Smooth muscle cell (in vitro differentiated cells): ENCODE data around the gene FAIM2. TPM values are rescaled to one million over a fixed set of nuclear protein-coding genes. Genes with fewer than 3 reads are reported as not detected.

Experiments used
- DNase-seq: peaks from one replicate; lab custom pipeline; 2025; ENCODE audit not compliant: unreplicated experiment; lab: John Stamatoyannopoulos, UW
- H2AFZ ChIP-seq: fragments of 200-600 bp; sonication (generic); 2 replicates; pipeline ENCODE4 v1.6.0; 2016; ENCODE audit warnings: antibody characterized with exemption, low read depth, mild to moderate bottlenecking
- H3F3A ChIP-seq: fragments of 200-600 bp; sonication (generic); 2 replicates; pipeline ENCODE4 v1.6.0; 2017; ENCODE audit warnings: antibody characterized with exemption, low read depth
- H3K27ac ChIP-seq: fragments of 200-600 bp; sonication (generic); 2 replicates; pipeline ENCODE4 v1.5.1; 2016; ENCODE audit warnings: low read depth, mild to moderate bottlenecking
- H3K27me3 ChIP-seq: fragments of 200-600 bp; sonication (generic); 2 replicates; pipeline ENCODE4 v1.6.1; 2016; ENCODE audit warnings: low read depth, mild to moderate bottlenecking
- H3K36me3 ChIP-seq: fragments of 200-600 bp; sonication (generic); 2 replicates; pipeline ENCODE4 v1.5.1; 2016; ENCODE audit warnings: low read depth
- H3K4me1 ChIP-seq: fragments of 200-600 bp; sonication (generic); 2 replicates; pipeline ENCODE4 v1.5.1; 2016; ENCODE audit warnings: low read depth
- H3K4me2 ChIP-seq: fragments of 200-600 bp; sonication (generic); 2 replicates; pipeline ENCODE4 v1.6.0; 2016; ENCODE audit warnings: mild to moderate bottlenecking
- H3K4me3 ChIP-seq: fragments of 200-600 bp; sonication (generic); 2 replicates; pipeline ENCODE4 v1.5.1; 2016; ENCODE audit warnings: mild to moderate bottlenecking
- H3K79me2 ChIP-seq: fragments of 200-600 bp; sonication (generic); 2 replicates; pipeline ENCODE4 v1.6.0; 2016; ENCODE audit warnings: low read depth, mild to moderate bottlenecking
- H3K9ac ChIP-seq: fragments of 200-600 bp; sonication (generic); 2 replicates; pipeline ENCODE4 v1.6.0; 2016; ENCODE audit warnings: low read depth
- H3K9me3 ChIP-seq: fragments of 200-600 bp; sonication (generic); replicated peaks from 2 replicates; pipeline ENCODE4 v1.5.1; 2016; ENCODE audit warnings: low read depth
- H4K20me1 ChIP-seq: fragments of 200-600 bp; sonication (generic); 2 replicates; pipeline ENCODE4 v1.6.0; 2016; ENCODE audit warnings: low read depth
- WGBS: methylation state at CpG from one replicate; pipeline ENCODE4 v1.1.7; 2016; ENCODE audit warnings: low lambda C conversion rate; 5-methylcytosine and 5-hydroxymethylcytosine counted together
- polyA plus RNA-seq: library from polyadenylated mRNA; unstranded; fragments of >200 nt; fragmentation: Nextera tagmentation; extraction: Ambion mirVana; gene quantifications from 2 replicates; pipeline ENCODE4 v1.2.1, GENCODE V29; 2016
- total RNA-seq: library from RNA; depleted of rRNA; stranded (reverse); fragments of >200 nt; gene quantifications from 2 replicates; pipeline ENCODE4 v1.2.3, GENCODE V29; 2014
- TF ChIP-seq, protein P1 (sequence below): fragments of 200-600 bp; sonication (generic); IDR thresholded peaks from 2 replicates; pipeline ENCODE4 v1.5.1; 2017; ENCODE audit warnings: borderline replicate concordance, mild to moderate bottlenecking, antibody characterized with exemption; ENCODE audit not compliant: insufficient read depth, poor library complexity, severe bottlenecking

The FAIM2 gene
- total and polyA plus RNA-seq, 2 experiments from 2014 or later, result 0.67 to 1.2 TPM

- H3K27ac ChIP-seq, result no peak overlapping the region
- no peak for DNase-seq
- no peaks in the 10 kb centered on the region for H3K9me3 ChIP-seq
- H4K20me1 ChIP-seq, result no peaks in the 10 kb centered on the region
- H2AFZ ChIP-seq, result no peak overlapping the region
- H3K36me3 ChIP-seq, result no peaks in the 10 kb centered on the region
- no peak overlapping the region for H3K4me3 ChIP-seq
- H3K4me1 ChIP-seq, result peaks cover 3% of the 10 kb centered on the region
- H3K4me2 ChIP-seq, result no peak overlapping the region
- TF ChIP-seq, protein P1, sequence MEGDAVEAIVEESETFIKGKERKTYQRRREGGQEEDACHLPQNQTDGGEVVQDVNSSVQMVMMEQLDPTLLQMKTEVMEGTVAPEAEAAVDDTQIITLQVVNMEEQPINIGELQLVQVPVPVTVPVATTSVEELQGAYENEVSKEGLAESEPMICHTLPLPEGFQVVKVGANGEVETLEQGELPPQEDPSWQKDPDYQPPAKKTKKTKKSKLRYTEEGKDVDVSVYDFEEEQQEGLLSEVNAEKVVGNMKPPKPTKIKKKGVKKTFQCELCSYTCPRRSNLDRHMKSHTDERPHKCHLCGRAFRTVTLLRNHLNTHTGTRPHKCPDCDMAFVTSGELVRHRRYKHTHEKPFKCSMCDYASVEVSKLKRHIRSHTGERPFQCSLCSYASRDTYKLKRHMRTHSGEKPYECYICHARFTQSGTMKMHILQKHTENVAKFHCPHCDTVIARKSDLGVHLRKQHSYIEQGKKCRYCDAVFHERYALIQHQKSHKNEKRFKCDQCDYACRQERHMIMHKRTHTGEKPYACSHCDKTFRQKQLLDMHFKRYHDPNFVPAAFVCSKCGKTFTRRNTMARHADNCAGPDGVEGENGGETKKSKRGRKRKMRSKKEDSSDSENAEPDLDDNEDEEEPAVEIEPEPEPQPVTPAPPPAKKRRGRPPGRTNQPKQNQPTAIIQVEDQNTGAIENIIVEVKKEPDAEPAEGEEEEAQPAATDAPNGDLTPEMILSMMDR, result no peak
- no peak overlapping the region for H3K9ac ChIP-seq
- WGBS, result 89% methylated on average over 6 of the region's 6 CpGs
- H3F3A ChIP-seq, result no peaks in the 10 kb centered on the region
- H3K79me2 ChIP-seq, result no peaks in the 10 kb centered on the region
- no peaks in the 10 kb centered on the region for H3K27me3 ChIP-seq
Measured at GRCh38 chr12:49928471-49928870, 24.8 kb upstream of the FAIM2 start.

DNA sequence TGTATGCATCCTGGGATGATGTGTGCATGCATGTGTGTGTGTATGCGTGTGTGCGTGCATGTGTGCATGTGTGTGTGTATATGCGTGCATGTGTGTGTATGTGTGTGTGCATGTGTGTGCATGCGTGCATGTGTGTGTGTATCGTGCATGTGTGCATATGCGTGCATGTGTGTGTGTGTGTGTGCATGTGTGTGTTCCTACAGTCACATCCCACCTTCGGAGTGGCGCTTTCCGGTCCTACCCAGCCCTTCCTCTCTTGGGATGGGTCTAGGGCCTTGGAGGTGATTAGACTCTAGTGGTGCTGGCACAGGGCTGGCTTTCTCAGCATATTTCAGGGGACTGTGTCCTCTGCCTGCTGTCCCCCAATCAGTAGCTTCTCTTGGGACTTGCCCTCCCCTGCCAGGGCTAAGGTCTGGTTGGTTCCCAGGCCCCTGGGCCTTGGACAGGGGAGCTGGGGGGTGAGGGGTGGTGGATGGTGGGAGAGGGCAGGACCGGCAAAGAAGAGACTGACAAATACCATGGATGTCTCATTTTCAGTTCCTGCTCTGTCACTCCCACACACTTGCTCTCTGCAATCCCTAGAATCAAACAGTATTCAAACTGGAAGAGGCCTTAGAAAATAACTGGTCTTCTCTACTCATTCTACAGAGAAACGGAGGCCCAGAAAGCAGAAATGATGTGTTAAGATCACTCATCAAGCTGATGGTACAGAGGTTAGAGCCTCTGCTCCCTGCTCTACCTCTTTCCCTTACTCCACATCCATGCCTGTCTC is 21.9 kb upstream of the FAIM2 start:
- TF ChIP-seq, protein P1, result no peak
- Histone ChIP-seq H3K4me2 (no peak overlapping the region), H3F3A (no peaks in the 10 kb centered on the region), H3K4me3 (no peak overlapping the region), H2AFZ (no peak overlapping the region), H3K9me3 (no peaks in the 10 kb centered on the region), H3K36me3 (no peaks in the 10 kb centered on the region), H3K27ac (no peak overlapping the region), H3K4me1 (peaks cover 1% of the 10 kb centered on the region), H3K27me3 (no peaks in the 10 kb centered on the region), H3K79me2 (no peaks in the 10 kb centered on the region), H3K9ac (no peak overlapping the region), H4K20me1 (no peaks in the 10 kb centered on the region)
- DNase-seq, result no peak
- 89% methylated on average over 11 of the region's 11 CpGs for WGBS

DNA sequence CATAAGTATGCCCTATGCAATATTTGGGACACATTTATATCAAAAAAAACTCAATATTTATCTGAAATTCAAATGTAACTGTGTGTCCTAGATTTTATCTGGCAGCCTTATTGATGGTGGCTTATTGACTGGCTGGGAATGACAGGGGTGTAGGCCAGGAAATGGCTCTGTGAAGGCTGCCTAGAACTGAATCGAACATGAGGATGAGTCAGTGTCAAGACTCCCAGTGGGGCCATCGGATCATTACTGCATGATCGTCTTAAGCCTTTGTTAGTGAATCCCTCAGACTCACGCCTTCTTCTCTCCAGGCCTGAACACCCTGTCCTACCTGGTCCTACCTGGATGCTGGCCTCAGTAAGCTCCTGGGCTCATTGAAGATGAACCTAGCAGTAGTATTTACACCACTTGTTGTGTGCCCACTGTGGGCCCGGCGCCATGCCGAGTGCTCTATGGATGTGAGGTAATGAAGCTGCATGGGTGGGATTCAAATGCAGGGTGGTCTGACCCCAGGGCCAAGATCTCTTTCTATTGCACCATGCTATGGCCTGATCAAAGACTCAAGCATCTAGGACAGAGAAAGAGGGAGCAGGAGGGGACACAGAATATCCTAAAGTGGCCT is 21.0 kb upstream of the FAIM2 start:
- Histone ChIP-seq H3K36me3 (no peaks in the 10 kb centered on the region), H3K4me1 (no peaks in the 10 kb centered on the region), H3K79me2 (no peaks in the 10 kb centered on the region), H2AFZ (no peak overlapping the region), H3K27ac (no peak overlapping the region), H4K20me1 (no peaks in the 10 kb centered on the region), H3K9me3 (no peaks in the 10 kb centered on the region), H3K9ac (no peak overlapping the region), H3K4me3 (no peak overlapping the region), H3K27me3 (no peaks in the 10 kb centered on the region), H3K4me2 (no peak overlapping the region), H3F3A (no peaks in the 10 kb centered on the region)
- TF ChIP-seq, protein P1, result no peak
- no peak for DNase-seq
- WGBS, result 81% methylated on average over 7 of the region's 7 CpGs
